ENCODE results near the gene BLOC1S4.

DNA sequence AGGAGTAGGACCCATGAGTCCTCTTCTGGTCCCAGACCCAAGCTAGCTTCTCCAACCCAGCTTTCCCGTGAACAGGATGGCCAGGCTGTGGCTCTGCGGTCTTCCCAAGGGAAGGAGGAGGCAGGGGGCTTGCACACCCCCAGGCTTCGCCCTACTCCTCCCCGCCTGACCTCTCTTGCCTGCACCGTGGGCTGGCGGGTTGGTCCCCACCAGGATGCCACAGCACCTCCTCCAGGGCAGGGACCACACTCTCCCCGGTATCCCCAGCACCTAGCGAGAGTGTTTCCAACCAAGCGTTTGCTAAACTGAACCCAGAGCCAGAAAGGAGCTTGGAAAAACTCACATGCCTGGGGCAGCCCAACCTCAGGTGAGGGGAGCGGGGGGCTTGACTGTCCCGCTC, 31.3 kb upstream of the BLOC1S4 start:
- no peak for TF ChIP-seq POLR2A (IDR thresholded peaks at IDR 0.05)
- TF ChIP-seq, protein P1, sequence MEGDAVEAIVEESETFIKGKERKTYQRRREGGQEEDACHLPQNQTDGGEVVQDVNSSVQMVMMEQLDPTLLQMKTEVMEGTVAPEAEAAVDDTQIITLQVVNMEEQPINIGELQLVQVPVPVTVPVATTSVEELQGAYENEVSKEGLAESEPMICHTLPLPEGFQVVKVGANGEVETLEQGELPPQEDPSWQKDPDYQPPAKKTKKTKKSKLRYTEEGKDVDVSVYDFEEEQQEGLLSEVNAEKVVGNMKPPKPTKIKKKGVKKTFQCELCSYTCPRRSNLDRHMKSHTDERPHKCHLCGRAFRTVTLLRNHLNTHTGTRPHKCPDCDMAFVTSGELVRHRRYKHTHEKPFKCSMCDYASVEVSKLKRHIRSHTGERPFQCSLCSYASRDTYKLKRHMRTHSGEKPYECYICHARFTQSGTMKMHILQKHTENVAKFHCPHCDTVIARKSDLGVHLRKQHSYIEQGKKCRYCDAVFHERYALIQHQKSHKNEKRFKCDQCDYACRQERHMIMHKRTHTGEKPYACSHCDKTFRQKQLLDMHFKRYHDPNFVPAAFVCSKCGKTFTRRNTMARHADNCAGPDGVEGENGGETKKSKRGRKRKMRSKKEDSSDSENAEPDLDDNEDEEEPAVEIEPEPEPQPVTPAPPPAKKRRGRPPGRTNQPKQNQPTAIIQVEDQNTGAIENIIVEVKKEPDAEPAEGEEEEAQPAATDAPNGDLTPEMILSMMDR (IDR thresholded peaks at IDR 0.05): no peak

All from uterus (tissue), 2 donors.